Pancreas (tissue), 10 donors: ENCODE measurements around the gene DAB2. TPM values are rescaled to one million over a fixed set of nuclear protein-coding genes. Genes with fewer than 3 reads are reported as not detected.

ENCODE experiments used
- ATAC-seq, 4 donors: fragments of 200-7000 bp; cut with Tn5 transposase; one replicate each; pipeline versions ENCODE4 v1.8.0 to v1.9.1; 2020; ENCODE audit warnings: mild to moderate bottlenecking in 4 of 4, moderate library complexity in 4 of 4
- DNase-seq, 6 donors: peaks; one replicate each; pipeline ENCODE4 v3.0.0-alpha.2; 2020
- FAIRE-seq: peaks from 2 replicates; lab custom pipeline; 2012; peaks lifted over from hg19 to GRCh38; lab: Jason Lieb, UNC
- H3K27ac ChIP-seq, 4 donors: fragments of 200-600 bp; sonication (generic); 1 replicate in 3 of 4; 2 replicates in 1 of 4; pipeline versions ENCODE4 v1.5.0 to v1.8.0; 2020
- H3K27me3 ChIP-seq, 4 donors: fragments of 200-600 bp; one replicate each; pipeline ENCODE4 v1.8.0; 2021
- H3K36me3 ChIP-seq, 3 donors: fragments of 200-600 bp; sonication (generic) in 1 of 3; one replicate each; pipeline versions ENCODE4 v1.5.0 to v1.8.0; 2020 to 2021
- H3K4me1 ChIP-seq, 3 donors: fragments of 200-600 bp; one replicate each; pipeline ENCODE4 v1.8.0; 2021
- H3K4me3 ChIP-seq, 4 donors: fragments of 200-600 bp; sonication (generic) in 2 of 4; one replicate each; pipeline versions ENCODE4 v1.5.0 to v1.8.0; 2020 to 2021
- H3K9me3 ChIP-seq, 4 donors: fragments of 200-600 bp; one replicate each; pipeline ENCODE4 v1.8.0; 2021
- WGBS, 2 donors: extraction: QIAGEN DNeasy Blood & Tissue Kit; methylation state at CpG; one replicate each; pipeline ENCODE4 v1.1.7; 2013; 5-methylcytosine and 5-hydroxymethylcytosine counted together
- intact Hi-C, 3 donors: fragments of 100-400 bp; cut with DNase I; formaldehyde crosslinking; loops; one replicate each; pipeline versions ENCODE4 v1.11.1 to v1.14.2; 2022
- polyA plus RNA-seq, 2 donors: library from polyadenylated mRNA; stranded (reverse); fragments of 200-250 nt; gene quantifications; one replicate each; pipeline ENCODE4 v1.2.3, GENCODE V29; 2013
- total RNA-seq, 6 donors: library from RNA; stranded (reverse); fragmentation: NEBNext Ultra II Directional in 4 of 6; extraction: Animal tissue kit (Norgen Biotek cat#: 25700) in 4 of 6; gene quantifications; one replicate each; pipeline versions ENCODE4 v1.2.1 to v1.2.4, GENCODE V29; 2021 to 2023
- TF ChIP-seq, protein P1 (sequence below), 4 donors: fragments of 200-600 bp; sonication (generic) in 3 of 4; IDR thresholded peaks; one replicate each; pipeline versions ENCODE4 v1.5.0 to v1.8.0; 2021; ENCODE audit warnings: antibody characterized with exemption in 4 of 4
- donor health status: healthy with polysubstance abuse.
- donor health status: DM: no; HTN: no; CAD: no; lungs with moderate emphysema.
- donor health status: DM: no; HTN: no; CAD: no.
- donor health status: control.
- donor health status: control.
- donor health status: Bipolar disorder and iron deficiency.
- donor health status: DM: yes; HTN: yes; CAD: no.
- donor health status: DM: no; HTN: no; CAD: no.
- donor health status: DM: no; HTN: no; CAD: no.
- donor health status: DM: yes; HTN: yes; CAD: no.

The DAB2 gene
- total and polyA plus RNA-seq, 8 donors, result 12.0 to 53.3 (median 27.2) TPM

DNA sequence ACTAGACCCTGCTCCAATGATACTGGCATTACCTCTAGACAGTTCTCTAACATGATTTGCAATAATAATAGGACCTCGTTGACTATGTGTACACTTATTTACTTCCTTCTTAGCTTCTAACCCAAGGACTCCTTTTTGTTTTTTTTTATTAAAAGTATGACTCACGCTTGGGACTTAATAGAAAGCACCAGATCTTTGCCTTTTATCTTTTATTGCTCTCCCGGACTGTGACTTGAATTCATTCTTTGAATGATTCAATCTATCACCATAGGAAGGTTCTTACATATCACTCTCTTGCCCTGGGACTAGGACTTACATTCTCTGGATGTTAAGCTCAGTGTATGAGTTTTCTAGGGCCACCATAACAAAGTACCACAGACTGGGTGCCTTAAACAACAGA lies 69.5 kb downstream of the DAB2 start:
- no peak for DNase-seq

GRCh38 chr5:39353717-39354399 lies 70.9 kb downstream of the DAB2 start:
- no peak for DNase-seq
- Histone ChIP-seq H3K36me3 (no peaks in the 10 kb centered on the region), H3K27ac (no peak overlapping the region), H3K4me3 (no peak overlapping the region), H3K4me1 (no peaks in the 10 kb centered on the region), H3K27me3 (no peaks in the 10 kb centered on the region), H3K9me3 (no peaks in the 10 kb centered on the region)
- intact Hi-C loops, result no loop called here
- no peak for ATAC-seq
- TF ChIP-seq, protein P1, sequence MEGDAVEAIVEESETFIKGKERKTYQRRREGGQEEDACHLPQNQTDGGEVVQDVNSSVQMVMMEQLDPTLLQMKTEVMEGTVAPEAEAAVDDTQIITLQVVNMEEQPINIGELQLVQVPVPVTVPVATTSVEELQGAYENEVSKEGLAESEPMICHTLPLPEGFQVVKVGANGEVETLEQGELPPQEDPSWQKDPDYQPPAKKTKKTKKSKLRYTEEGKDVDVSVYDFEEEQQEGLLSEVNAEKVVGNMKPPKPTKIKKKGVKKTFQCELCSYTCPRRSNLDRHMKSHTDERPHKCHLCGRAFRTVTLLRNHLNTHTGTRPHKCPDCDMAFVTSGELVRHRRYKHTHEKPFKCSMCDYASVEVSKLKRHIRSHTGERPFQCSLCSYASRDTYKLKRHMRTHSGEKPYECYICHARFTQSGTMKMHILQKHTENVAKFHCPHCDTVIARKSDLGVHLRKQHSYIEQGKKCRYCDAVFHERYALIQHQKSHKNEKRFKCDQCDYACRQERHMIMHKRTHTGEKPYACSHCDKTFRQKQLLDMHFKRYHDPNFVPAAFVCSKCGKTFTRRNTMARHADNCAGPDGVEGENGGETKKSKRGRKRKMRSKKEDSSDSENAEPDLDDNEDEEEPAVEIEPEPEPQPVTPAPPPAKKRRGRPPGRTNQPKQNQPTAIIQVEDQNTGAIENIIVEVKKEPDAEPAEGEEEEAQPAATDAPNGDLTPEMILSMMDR (IDR thresholded peaks at IDR 0.05), result no peak
- WGBS, 2 donors, result 19 to 32% methylated on average over 1 of the region's 1 CpG
- no peak for FAIRE-seq

More for the DNA sequence above, 69.5 kb downstream of the DAB2 start:
- no peak for ATAC-seq
- Histone ChIP-seq H3K36me3 (no peaks in the 10 kb centered on the region), H3K27me3 (no peaks in the 10 kb centered on the region), H3K4me1 (no peaks in the 10 kb centered on the region), H3K9me3 (no peaks in the 10 kb centered on the region), H3K4me3 (no peak overlapping the region), H3K27ac (no peak overlapping the region)
- TF ChIP-seq, protein P1 (IDR thresholded peaks at IDR 0.05), result no peak
- WGBS, 2 donors, result 27 to 28% methylated on average over 3 of the region's 3 CpGs
- intact Hi-C loops, result no loop called here
- FAIRE-seq, result no peak

GRCh38 chr5:39352951-39353350 lies 71.8 kb downstream of the DAB2 start:
- Histone ChIP-seq H3K27me3 (no peaks in the 10 kb centered on the region), H3K27ac (no peak overlapping the region), H3K4me3 (no peak overlapping the region), H3K4me1 (no peaks in the 10 kb centered on the region), H3K9me3 (no peaks in the 10 kb centered on the region), H3K36me3 (no peaks in the 10 kb centered on the region)
- FAIRE-seq (no peak), ATAC-seq (no peak), DNase-seq (no peak)
- TF ChIP-seq, protein P1 (IDR thresholded peaks at IDR 0.05), result no peak
- 62 to 83% methylated on average over 1 of the region's 1 CpG for WGBS, 2 donors
- intact Hi-C loops, result no loop called here

GRCh38 chr5:39352170-39352569 lies 72.6 kb downstream of the DAB2 start:
- WGBS, 2 donors, result 79 to 81% methylated on average over 2 of the region's 2 CpGs
- FAIRE-seq (no peak), DNase-seq (no peak), ATAC-seq (no peak)
- Histone ChIP-seq H3K9me3 (no peaks in the 10 kb centered on the region), H3K36me3 (no peaks in the 10 kb centered on the region), H3K27ac (no peak overlapping the region), H3K4me3 (no peak overlapping the region), H3K4me1 (no peaks in the 10 kb centered on the region), H3K27me3 (no peaks in the 10 kb centered on the region)
- TF ChIP-seq, protein P1 (IDR thresholded peaks at IDR 0.05), result no peak
- intact Hi-C loops, result no loop called here

GRCh38 chr5:39349484-39349883 lies 75.3 kb downstream of the DAB2 start:
- Histone ChIP-seq H3K36me3 (no peaks in the 10 kb centered on the region), H3K27ac (no peak overlapping the region), H3K4me1 (no peaks in the 10 kb centered on the region), H3K9me3 (no peaks in the 10 kb centered on the region), H3K4me3 (no peak overlapping the region), H3K27me3 (no peaks in the 10 kb centered on the region)
- WGBS, 2 donors, result 61 to 74% methylated on average over 4 of the region's 4 CpGs
- TF ChIP-seq, protein P1 (IDR thresholded peaks at IDR 0.05), result no peak
- DNase-seq (no peak), FAIRE-seq (no peak), ATAC-seq (no peak)
- intact Hi-C loops, result no loop called here
